ENCODE results near the gene SGIP1. TPM values are rescaled to one million over a fixed set of nuclear protein-coding genes. Genes with fewer than 3 reads are reported as not detected.

The SGIP1 gene
- total and polyA plus RNA-seq, 2 of the 8 experiments (the other 6 are each of a cell fraction or from before 2014, with no cell fraction given), result 1.4 to 2.1 TPM

- TF ChIP-seq JUND (IDR thresholded peaks at IDR 0.05; ENCODE audit: low read length) (no peak), TEAD4 (IDR thresholded peaks at IDR 0.05; ENCODE audit: low read depth, low read length) (no peak), GTF2F1 (IDR thresholded peaks at IDR 0.05; ENCODE audit: borderline replicate concordance, low read depth, low read length) (no peak), SIRT6 (IDR thresholded peaks at IDR 0.05; ENCODE audit: low read length) (no peak), GABPA (IDR thresholded peaks at IDR 0.05; ENCODE audit: borderline replicate concordance, insufficient read depth, low read length) (no peak), CREB1 (IDR thresholded peaks at IDR 0.05) (no peak)
Observed at GRCh38 chr1:66559517-66559916, 25.6 kb downstream of the SGIP1 start (continued).
